Keratinocyte (primary cell): ENCODE measurements around the gene ERGIC1.

Experiments
- CTCF ChIP-seq, 3 experiments: IDR thresholded peaks in 1 of 3; conservative IDR thresholded peaks in 1 of 3; optimal IDR thresholded peaks in 1 of 3; 2 replicates in 2 of 3; 3 replicates in 1 of 3; pipeline versions ENCODE3 to v1.5.1; 2011; ENCODE audit warnings: low read length in 3 of 3, mild to moderate bottlenecking in 3 of 3, moderate library complexity in 2 of 3, control low read depth in 1 of 3, inconsistent platforms in 1 of 3; ENCODE audit not compliant: insufficient read depth in 2 of 3; ENCODE audit errors: extremely low read depth in 1 of 3
- EZH2 ChIP-seq: IDR thresholded peaks from one replicate; pipeline ENCODE4 v1.6.1; 2012; ENCODE audit warnings: inconsistent platforms, mild to moderate bottlenecking, low read length, moderate library complexity

GRCh38 chr5:172854971-172855370, 20.9 kb downstream of the ERGIC1 start:
- no peak for TF ChIP-seq CTCF (optimal IDR thresholded peaks at IDR 0.05 in 1 of 3, IDR thresholded peaks at IDR 0.05 in 1 of 3, conservative IDR thresholded peaks at IDR 0.05 in 1 of 3; ENCODE audit: extremely low read depth in 1 of 3, insufficient read depth in 2 of 3, low read length in 3 of 3)
- TF ChIP-seq EZH2, result no peak
